GM21825 (cell line): ENCODE results near the gene MEG3.
"Not testable (repeated sequence)": the region's sequence is repeated elsewhere in the genome, so short reads cannot be mapped to it uniquely, and the experiment has no call there.

Source experiments
- ATAC-seq: cut with Tn5 transposase; IDR thresholded peaks from one replicate; pipeline ENCODE4 v1.9.1; 2021; ENCODE audit warnings: mild to moderate bottlenecking, moderate library complexity; ENCODE audit not compliant: unreplicated experiment

MEG3 gene

GRCh38 chr14:100788517-100788916 lies 37.4 kb upstream of the MEG3 start:
- ATAC-seq, result no peak

- no peak for ATAC-seq
Observed at GRCh38 chr14:100788942-100789341, 37.0 kb upstream of the MEG3 start.

GRCh38 chr14:100789460-100790417 lies 36.2 kb upstream of the MEG3 start:
- ATAC-seq, result no peak

GRCh38 chr14:100790502-100791347 lies 35.2 kb upstream of the MEG3 start:
- ATAC-seq, result no peak

- no peak for ATAC-seq
Observed at GRCh38 chr14:100791348-100791735, 34.6 kb upstream of the MEG3 start.

- ATAC-seq, result no peak
Observed at GRCh38 chr14:100791995-100792394, 33.9 kb upstream of the MEG3 start.

GRCh38 chr14:100796946-100797345 lies 29.0 kb upstream of the MEG3 start:
- no peak for ATAC-seq

- ATAC-seq, result no peak
Observed at GRCh38 chr14:100800041-100800440, 25.9 kb upstream of the MEG3 start.

GRCh38 chr14:100801433-100801832 lies 24.5 kb upstream of the MEG3 start:
- not testable (repeated sequence) for ATAC-seq

GRCh38 chr14:100802179-100802578 lies 23.7 kb upstream of the MEG3 start:
- no peak for ATAC-seq

- no peak for ATAC-seq
Observed at GRCh38 chr14:100802766-100803165, 23.2 kb upstream of the MEG3 start.

GRCh38 chr14:100803226-100803625 lies 22.7 kb upstream of the MEG3 start:
- ATAC-seq, result no peak

GRCh38 chr14:100803676-100804075 lies 22.2 kb upstream of the MEG3 start:
- ATAC-seq, result no peak

- no peak for ATAC-seq
Observed at GRCh38 chr14:100804138-100804537, 21.8 kb upstream of the MEG3 start.

GRCh38 chr14:100804558-100805309 lies 21.2 kb upstream of the MEG3 start:
- no peak for ATAC-seq

- ATAC-seq, result no peak
Observed at GRCh38 chr14:100806386-100806785, 19.5 kb upstream of the MEG3 start.

GRCh38 chr14:100807496-100807895 lies 18.4 kb upstream of the MEG3 start:
- ATAC-seq, result no peak

- ATAC-seq, result no peak
Observed at GRCh38 chr14:100807979-100808734, 17.8 kb upstream of the MEG3 start.

GRCh38 chr14:100810435-100810834 lies 15.5 kb upstream of the MEG3 start:
- ATAC-seq, result no peak

- no peak for ATAC-seq
Observed at GRCh38 chr14:100810861-100811461, 15.0 kb upstream of the MEG3 start.
